Stimulated activated memory B cell treated with anti-CD40 and anti-IgM and Interleukin-4, amounts not matched to agents 10 μg/mL and 1 μg/mL and 100 μg/mL, for 72 hours (primary cell): Measurements from ENCODE around the gene EEF1A2.
"Not testable (repeated sequence)": the region's sequence is repeated elsewhere in the genome, so short reads cannot be mapped to it uniquely, and the experiment has no call there.

Experiments
- ATAC-seq: fragments of 150-1000 bp; cut with Tn5 transposase; 2 replicates; pipeline ENCODE4 v1.10.0; 2021
- H3K27ac Mint-ChIP-seq: one replicate; pipeline ENCODE4 v1.8.0; 2022; ENCODE audit warnings: mild to moderate bottlenecking, mixed read lengths
- H3K27me3 Mint-ChIP-seq: one replicate; pipeline ENCODE4 v1.8.0; 2022; ENCODE audit warnings: mixed read lengths
- H3K36me3 Mint-ChIP-seq: one replicate; pipeline ENCODE4 v1.8.0; 2022; ENCODE audit warnings: mixed read lengths
- H3K4me1 Mint-ChIP-seq: one replicate; pipeline ENCODE4 v1.8.0; 2022; ENCODE audit warnings: mixed read lengths
- H3K4me3 Mint-ChIP-seq: one replicate; pipeline ENCODE4 v1.8.0; 2022; ENCODE audit warnings: mild to moderate bottlenecking, moderate library complexity, mixed read lengths
- H3K9me3 Mint-ChIP-seq: one replicate; pipeline ENCODE4 v1.8.0; 2022; ENCODE audit warnings: mixed read lengths

The EEF1A2 gene

GRCh38 chr20:63517376-63518309 lies 18.8 kb upstream of the EEF1A2 start:
- H3K27me3 Mint-ChIP-seq = peaks cover 21% of the 10 kb centered on the region
- H3K36me3 Mint-ChIP-seq = peaks cover 8% of the 10 kb centered on the region
- peaks cover 4% of the 10 kb centered on the region for H3K9me3 Mint-ChIP-seq
- no peak for ATAC-seq
- H3K4me1 Mint-ChIP-seq = peaks cover 13% of the 10 kb centered on the region
- H3K4me3 Mint-ChIP-seq = no peak overlapping the region
- H3K27ac Mint-ChIP-seq = no peak overlapping the region

- H3K4me3 Mint-ChIP-seq, H3K9me3 Mint-ChIP-seq, H3K27ac Mint-ChIP-seq, H3K4me1 Mint-ChIP-seq, H3K36me3 Mint-ChIP-seq, ATAC-seq: not testable (repeated sequence)
- peaks cover 41% of the 10 kb centered on the region for H3K27me3 Mint-ChIP-seq
Observed at GRCh38 chr20:63514520-63514919, 15.6 kb upstream of the EEF1A2 start.

- no peak for ATAC-seq
- Mint-ChIP-seq H3K27ac (no peak overlapping the region), H3K36me3 (no peaks in the 10 kb centered on the region), H3K4me3 (no peak overlapping the region), H3K4me1 (no peaks in the 10 kb centered on the region), H3K9me3 (peaks cover 3% of the 10 kb centered on the region), H3K27me3 (peaks cover 52% of the 10 kb centered on the region)
Observed at GRCh38 chr20:63513207-63513606, 14.3 kb upstream of the EEF1A2 start.

- peaks cover 4% of the 10 kb centered on the region for H3K9me3 Mint-ChIP-seq
- no peak overlapping the region for H3K27ac Mint-ChIP-seq
- H3K36me3 Mint-ChIP-seq = no peaks in the 10 kb centered on the region
- H3K4me1 Mint-ChIP-seq = no peaks in the 10 kb centered on the region
- ATAC-seq = no peak
- peaks cover 71% of the 10 kb centered on the region for H3K27me3 Mint-ChIP-seq
- H3K4me3 Mint-ChIP-seq = no peak overlapping the region
Observed at GRCh38 chr20:63509088-63509564, 10.2 kb upstream of the EEF1A2 start.

GRCh38 chr20:63508072-63508768 lies 9.3 kb upstream of the EEF1A2 start:
- peaks cover 65% of the 10 kb centered on the region for H3K27me3 Mint-ChIP-seq
- H3K4me3 Mint-ChIP-seq = no peak overlapping the region
- no peak overlapping the region for H3K27ac Mint-ChIP-seq

GRCh38 chr20:63507083-63507743 lies 8.3 kb upstream of the EEF1A2 start:
- Mint-ChIP-seq H3K36me3 (no peaks in the 10 kb centered on the region), H3K4me3 (no peak overlapping the region), H3K27me3 (peaks cover 55% of the 10 kb centered on the region), H3K27ac (no peak overlapping the region), H3K4me1 (no peaks in the 10 kb centered on the region), H3K9me3 (peaks cover 4% of the 10 kb centered on the region)
- ATAC-seq = no peak

More at GRCh38 chr20:63508072-63508768, 9.3 kb upstream of the EEF1A2 start:
- Mint-ChIP-seq H3K4me1 (no peaks in the 10 kb centered on the region), H3K9me3 (peaks cover 4% of the 10 kb centered on the region), H3K36me3 (no peaks in the 10 kb centered on the region)
- no peak for ATAC-seq

- H3K36me3 Mint-ChIP-seq = no peaks in the 10 kb centered on the region
- H3K27ac Mint-ChIP-seq = no peak overlapping the region
- peaks cover 4% of the 10 kb centered on the region for H3K9me3 Mint-ChIP-seq
- H3K4me1 Mint-ChIP-seq = no peaks in the 10 kb centered on the region
- peaks cover 49% of the 10 kb centered on the region for H3K27me3 Mint-ChIP-seq
- H3K4me3 Mint-ChIP-seq = no peak overlapping the region
- ATAC-seq = no peak
Observed at GRCh38 chr20:63505723-63506122, 6.8 kb upstream of the EEF1A2 start.

- Mint-ChIP-seq H3K36me3 (no peaks in the 10 kb centered on the region), H3K9me3 (peaks cover 4% of the 10 kb centered on the region), H3K27me3 (peaks cover 47% of the 10 kb centered on the region), H3K27ac (no peak overlapping the region), H3K4me1 (no peaks in the 10 kb centered on the region), H3K4me3 (no peak overlapping the region)
- ATAC-seq = no peak
Observed at GRCh38 chr20:63505281-63505680, 6.4 kb upstream of the EEF1A2 start.

GRCh38 chr20:63504642-63505041 lies 5.8 kb upstream of the EEF1A2 start:
- Mint-ChIP-seq H3K4me3 (no peak overlapping the region), H3K9me3 (peaks cover 4% of the 10 kb centered on the region), H3K4me1 (no peaks in the 10 kb centered on the region), H3K27me3 (peaks cover 41% of the 10 kb centered on the region), H3K27ac (no peak overlapping the region), H3K36me3 (no peaks in the 10 kb centered on the region)
- no peak for ATAC-seq

- peaks cover 4% of the 10 kb centered on the region for H3K9me3 Mint-ChIP-seq
- H3K27ac Mint-ChIP-seq = no peak overlapping the region
Observed at GRCh38 chr20:63503524-63503923, 4.6 kb upstream of the EEF1A2 start.

GRCh38 chr20:63502671-63503172 lies 3.8 kb upstream of the EEF1A2 start:
- Mint-ChIP-seq H3K27ac (no peak overlapping the region), H3K9me3 (peaks cover 4% of the 10 kb centered on the region), H3K4me3 (no peak overlapping the region), H3K4me1 (no peaks in the 10 kb centered on the region), H3K27me3 (peaks cover 28% of the 10 kb centered on the region), H3K36me3 (no peaks in the 10 kb centered on the region)
- no peak for ATAC-seq

More at GRCh38 chr20:63503524-63503923, 4.6 kb upstream of the EEF1A2 start:
- Mint-ChIP-seq H3K4me1 (no peaks in the 10 kb centered on the region), H3K4me3 (no peak overlapping the region), H3K36me3 (no peaks in the 10 kb centered on the region), H3K27me3 (peaks cover 29% of the 10 kb centered on the region)
- no peak for ATAC-seq

- H3K4me1 Mint-ChIP-seq = peaks cover 3% of the 10 kb centered on the region
- ATAC-seq = no peak
Observed at GRCh38 chr20:63501818-63502670, 3.2 kb upstream of the EEF1A2 start.

GRCh38 chr20:63500902-63501817 lies 2.3 kb upstream of the EEF1A2 start:
- H3K4me3 Mint-ChIP-seq = no peak overlapping the region
- H3K4me1 Mint-ChIP-seq = peaks cover 11% of the 10 kb centered on the region
- peaks cover 4% of the 10 kb centered on the region for H3K9me3 Mint-ChIP-seq
- no peak for ATAC-seq
- no peaks in the 10 kb centered on the region for H3K36me3 Mint-ChIP-seq
- peaks cover 32% of the 10 kb centered on the region for H3K27me3 Mint-ChIP-seq
- H3K27ac Mint-ChIP-seq = no peak overlapping the region

More at GRCh38 chr20:63501818-63502670, 3.2 kb upstream of the EEF1A2 start:
- no peak overlapping the region for H3K4me3 Mint-ChIP-seq
- H3K36me3 Mint-ChIP-seq = no peaks in the 10 kb centered on the region
- H3K27ac Mint-ChIP-seq = no peak overlapping the region
- H3K9me3 Mint-ChIP-seq = peaks cover 4% of the 10 kb centered on the region
- peaks cover 30% of the 10 kb centered on the region for H3K27me3 Mint-ChIP-seq
